GM12878 (cell line): ENCODE results near the gene CHAT. TPM values are rescaled to one million over a fixed set of nuclear protein-coding genes. Genes with fewer than 3 reads are reported as not detected.

Source experiments
- ESRRA ChIP-seq: IDR thresholded peaks from 2 replicates; pipeline ENCODE4 v1.6.1; 2012; ENCODE audit warnings: mild to moderate bottlenecking, low read length, improper control_type of control experiment
- HDAC6 ChIP-seq: fragments of 200-600 bp; sonication (generic); IDR thresholded peaks from one replicate; pipeline ENCODE4 v1.8.0; 2017; ENCODE audit warnings: antibody characterized with exemption; ENCODE audit not compliant: unreplicated experiment
- MLLT1 ChIP-seq: fragments of 450-650 bp; IDR thresholded peaks from 2 replicates; pipeline ENCODE4 v1.6.1; 2016; ENCODE audit warnings: mild to moderate bottlenecking
- RAD51 ChIP-seq: fragments of 450-650 bp; IDR thresholded peaks from 2 replicates; pipeline ENCODE4 v1.6.1; 2016; ENCODE audit warnings: moderate library complexity, mild to moderate bottlenecking, inconsistent platforms
- RELA ChIP-seq: fragments of 450-650 bp; IDR thresholded peaks from 2 replicates; pipeline ENCODE4 v1.8.0; 2014; ENCODE audit warnings: borderline replicate concordance; ENCODE audit not compliant: partially characterized antibody
- SMAD1 ChIP-seq: fragments of 450-650 bp; IDR thresholded peaks from 2 replicates; pipeline ENCODE4 v1.6.1; 2018; ENCODE audit warnings: mild to moderate bottlenecking, low read depth; ENCODE audit not compliant: partially characterized antibody
- SREBF1 ChIP-seq: IDR thresholded peaks from 2 replicates; pipeline ENCODE4 v1.6.1; 2012; ENCODE audit warnings: mild to moderate bottlenecking, low read length
- ZBTB40 ChIP-seq: fragments of 450-650 bp; IDR thresholded peaks from 2 replicates; pipeline ENCODE4 v1.6.1; 2016; ENCODE audit warnings: mild to moderate bottlenecking, moderate library complexity, borderline replicate concordance
- polyA plus RNA-seq, 11 experiments: library from polyadenylated mRNA; depleted of rRNA in 4 of 11; unstranded in 6 of 11; stranded (reverse) in 5 of 11; fragments of >200 nt; fragmentation: Nextera tagmentation in 4 of 11; fragmentation: Illumina TruSeq in 1 of 11; extraction: Ambion mirVana in 4 of 11; extraction: Trizol in 1 of 11; gene quantifications; 1 replicate in 1 of 11; 2 replicates in 10 of 11; pipeline versions ENCODE4 v1.2.1 to v1.2.3, GENCODE V29; 2011 to 2016; ENCODE audit warnings: inconsistent platforms in 2 of 11, missing spikeins in 2 of 11, low read depth in 1 of 11
- total RNA-seq, 4 experiments: library from RNA; depleted of rRNA in 3 of 4; stranded (reverse); fragments of >200 nt in 3 of 4; fragmentation: Illumina TruSeq in 1 of 4; extraction: Trizol in 1 of 4; gene quantifications; 2 replicates each; pipeline versions ENCODE4 v1.2.1 to v1.2.3, GENCODE V29; 2013 to 2021
- TF ChIP-seq, protein P1 (sequence below): fragments of 450-650 bp; IDR thresholded peaks from 2 replicates; pipeline ENCODE4 v1.6.1; 2017; ENCODE audit warnings: antibody characterized with exemption, mild to moderate bottlenecking, moderate library complexity
- TF ChIP-seq, protein P2 (sequence below): fragments of 450-650 bp; formaldehyde crosslinking; IDR thresholded peaks from 2 replicates; pipeline ENCODE4 v1.4.0; 2022; ENCODE audit warnings: mild to moderate bottlenecking, moderate library complexity

CHAT gene
- total and polyA plus RNA-seq, 10 of the 15 experiments (the other 5 are each of a cell fraction or from before 2014, with no cell fraction given): not detected

- TF ChIP-seq ZBTB40 (no peak), RAD51 (no peak), SMAD1 (no peak), ESRRA (no peak), SREBF1 (no peak), HDAC6 (no peak), RELA (no peak), MLLT1 (no peak)
- TF ChIP-seq, protein P1, sequence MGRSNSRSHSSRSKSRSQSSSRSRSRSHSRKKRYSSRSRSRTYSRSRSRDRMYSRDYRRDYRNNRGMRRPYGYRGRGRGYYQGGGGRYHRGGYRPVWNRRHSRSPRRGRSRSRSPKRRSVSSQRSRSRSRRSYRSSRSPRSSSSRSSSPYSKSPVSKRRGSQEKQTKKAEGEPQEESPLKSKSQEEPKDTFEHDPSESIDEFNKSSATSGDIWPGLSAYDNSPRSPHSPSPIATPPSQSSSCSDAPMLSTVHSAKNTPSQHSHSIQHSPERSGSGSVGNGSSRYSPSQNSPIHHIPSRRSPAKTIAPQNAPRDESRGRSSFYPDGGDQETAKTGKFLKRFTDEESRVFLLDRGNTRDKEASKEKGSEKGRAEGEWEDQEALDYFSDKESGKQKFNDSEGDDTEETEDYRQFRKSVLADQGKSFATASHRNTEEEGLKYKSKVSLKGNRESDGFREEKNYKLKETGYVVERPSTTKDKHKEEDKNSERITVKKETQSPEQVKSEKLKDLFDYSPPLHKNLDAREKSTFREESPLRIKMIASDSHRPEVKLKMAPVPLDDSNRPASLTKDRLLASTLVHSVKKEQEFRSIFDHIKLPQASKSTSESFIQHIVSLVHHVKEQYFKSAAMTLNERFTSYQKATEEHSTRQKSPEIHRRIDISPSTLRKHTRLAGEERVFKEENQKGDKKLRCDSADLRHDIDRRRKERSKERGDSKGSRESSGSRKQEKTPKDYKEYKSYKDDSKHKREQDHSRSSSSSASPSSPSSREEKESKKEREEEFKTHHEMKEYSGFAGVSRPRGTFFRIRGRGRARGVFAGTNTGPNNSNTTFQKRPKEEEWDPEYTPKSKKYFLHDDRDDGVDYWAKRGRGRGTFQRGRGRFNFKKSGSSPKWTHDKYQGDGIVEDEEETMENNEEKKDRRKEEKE: no peak
- TF ChIP-seq, protein P2, sequence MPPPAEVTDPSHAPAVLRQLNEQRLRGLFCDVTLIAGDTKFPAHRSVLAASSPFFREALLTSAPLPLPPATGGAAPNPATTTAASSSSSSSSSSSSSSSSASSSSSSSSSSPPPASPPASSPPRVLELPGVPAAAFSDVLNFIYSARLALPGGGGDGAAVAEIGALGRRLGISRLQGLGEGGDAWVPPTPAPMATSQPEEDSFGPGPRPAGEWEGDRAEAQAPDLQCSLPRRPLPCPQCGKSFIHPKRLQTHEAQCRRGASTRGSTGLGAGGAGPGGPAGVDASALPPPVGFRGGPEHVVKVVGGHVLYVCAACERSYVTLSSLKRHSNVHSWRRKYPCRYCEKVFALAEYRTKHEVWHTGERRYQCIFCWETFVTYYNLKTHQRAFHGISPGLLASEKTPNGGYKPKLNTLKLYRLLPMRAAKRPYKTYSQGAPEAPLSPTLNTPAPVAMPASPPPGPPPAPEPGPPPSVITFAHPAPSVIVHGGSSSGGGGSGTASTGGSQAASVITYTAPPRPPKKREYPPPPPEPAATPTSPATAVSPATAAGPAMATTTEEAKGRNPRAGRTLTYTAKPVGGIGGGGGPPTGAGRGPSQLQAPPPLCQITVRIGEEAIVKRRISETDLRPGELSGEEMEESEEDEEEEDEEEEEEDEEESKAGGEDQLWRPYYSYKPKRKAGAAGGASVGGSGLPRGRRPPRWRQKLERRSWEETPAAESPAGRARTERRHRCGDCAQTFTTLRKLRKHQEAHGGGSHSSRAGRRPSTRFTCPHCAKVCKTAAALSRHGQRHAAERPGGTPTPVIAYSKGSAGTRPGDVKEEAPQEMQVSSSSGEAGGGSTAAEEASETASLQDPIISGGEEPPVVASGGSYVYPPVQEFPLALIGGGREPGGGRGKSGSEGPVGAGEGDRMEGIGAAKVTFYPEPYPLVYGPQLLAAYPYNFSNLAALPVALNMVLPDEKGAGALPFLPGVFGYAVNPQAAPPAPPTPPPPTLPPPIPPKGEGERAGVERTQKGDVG: no peak
These were observed 28.4 kb upstream of the CHAT start (continued) for GRCh38 chr10:49585387-49585786.
